Stimulated activated naive CD8-positive, alpha-beta T cell treated with anti-CD3 and anti-CD28 coated beads, Interleukin-15, Interleukin-2, amounts not matched to agents 100 ng/mL and 50 ng/mL, for 24 hours (primary cell): Measurements from ENCODE around the gene AVP.

Experiments used
- H3K27ac Mint-ChIP-seq: one replicate; pipeline ENCODE4 v1.8.0; 2021; ENCODE audit warnings: mild to moderate bottlenecking, mixed read lengths
- H3K27me3 Mint-ChIP-seq: one replicate; pipeline ENCODE4 v1.8.0; 2021; ENCODE audit warnings: mixed read lengths
- H3K36me3 Mint-ChIP-seq: one replicate; pipeline ENCODE4 v1.8.0; 2021; ENCODE audit warnings: low read depth, mixed read lengths
- H3K4me1 Mint-ChIP-seq: one replicate; pipeline ENCODE4 v1.8.0; 2021; ENCODE audit warnings: low read depth, mixed read lengths
- H3K4me3 Mint-ChIP-seq: one replicate; pipeline ENCODE4 v1.8.0; 2021; ENCODE audit warnings: mild to moderate bottlenecking, mixed read lengths
- H3K9me3 Mint-ChIP-seq: one replicate; pipeline ENCODE4 v1.8.0; 2021; ENCODE audit warnings: mixed read lengths

The AVP gene

DNA sequence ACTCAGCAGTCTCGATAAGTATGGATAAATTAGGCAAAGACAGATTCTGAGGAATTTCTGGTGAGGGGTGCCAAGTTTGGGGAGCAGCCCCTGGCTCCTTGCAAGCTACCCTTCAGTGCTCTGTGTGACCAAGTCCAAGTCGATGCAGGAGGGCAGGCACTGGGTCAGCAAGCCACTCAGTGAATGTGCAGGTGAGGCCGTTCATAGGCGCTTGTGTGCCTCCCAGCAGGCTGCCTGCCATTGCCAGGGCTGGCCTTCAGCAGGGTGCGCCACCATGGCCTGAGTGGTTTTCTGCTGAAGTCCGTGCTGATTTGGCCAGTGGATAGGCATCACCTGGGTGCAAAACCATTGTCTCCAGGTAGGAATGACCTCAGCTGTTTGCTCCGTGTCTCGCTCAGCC lies 44.4 kb downstream of the AVP start:
- H3K36me3 Mint-ChIP-seq = peaks cover 17% of the 10 kb centered on the region
- no peaks in the 10 kb centered on the region for H3K27me3 Mint-ChIP-seq
- no peak overlapping the region for H3K4me3 Mint-ChIP-seq
- no peak overlapping the region for H3K27ac Mint-ChIP-seq
- no peaks in the 10 kb centered on the region for H3K9me3 Mint-ChIP-seq
- peaks cover 4% of the 10 kb centered on the region for H3K4me1 Mint-ChIP-seq

GRCh38 chr20:3039426-3039825 lies 45.1 kb downstream of the AVP start:
- no peaks in the 10 kb centered on the region for H3K4me1 Mint-ChIP-seq
- H3K4me3 Mint-ChIP-seq = no peak overlapping the region
- H3K27ac Mint-ChIP-seq = peak overlapping the region; percentile 69
- no peaks in the 10 kb centered on the region for H3K27me3 Mint-ChIP-seq
- peaks cover 21% of the 10 kb centered on the region for H3K36me3 Mint-ChIP-seq
- H3K9me3 Mint-ChIP-seq = no peaks in the 10 kb centered on the region

DNA sequence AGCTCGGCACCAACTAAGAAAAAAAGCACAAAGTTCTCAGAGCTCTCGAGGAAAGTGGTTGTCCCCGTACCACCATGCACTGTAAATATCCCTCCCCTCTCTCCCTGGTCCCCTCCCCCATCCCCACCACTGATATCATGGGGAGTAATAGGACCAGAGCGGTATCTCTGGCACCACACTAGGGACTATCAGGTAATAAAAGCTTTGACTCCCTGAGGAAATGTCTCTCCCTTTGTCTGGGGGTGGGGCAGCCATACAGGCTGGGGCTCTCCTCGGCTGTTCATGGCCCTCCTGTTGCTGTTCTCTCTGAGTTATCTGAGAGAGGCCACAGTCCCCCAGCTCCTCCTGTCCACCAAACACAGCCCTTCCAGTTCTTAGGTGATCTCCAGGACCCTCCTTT lies 46.1 kb downstream of the AVP start:
- H3K4me1 Mint-ChIP-seq = no peaks in the 10 kb centered on the region
- H3K27me3 Mint-ChIP-seq = no peaks in the 10 kb centered on the region
- peak overlapping the region; percentile 47 for H3K27ac Mint-ChIP-seq
- H3K36me3 Mint-ChIP-seq = peaks cover 21% of the 10 kb centered on the region
- H3K4me3 Mint-ChIP-seq = no peak overlapping the region
- no peaks in the 10 kb centered on the region for H3K9me3 Mint-ChIP-seq

DNA sequence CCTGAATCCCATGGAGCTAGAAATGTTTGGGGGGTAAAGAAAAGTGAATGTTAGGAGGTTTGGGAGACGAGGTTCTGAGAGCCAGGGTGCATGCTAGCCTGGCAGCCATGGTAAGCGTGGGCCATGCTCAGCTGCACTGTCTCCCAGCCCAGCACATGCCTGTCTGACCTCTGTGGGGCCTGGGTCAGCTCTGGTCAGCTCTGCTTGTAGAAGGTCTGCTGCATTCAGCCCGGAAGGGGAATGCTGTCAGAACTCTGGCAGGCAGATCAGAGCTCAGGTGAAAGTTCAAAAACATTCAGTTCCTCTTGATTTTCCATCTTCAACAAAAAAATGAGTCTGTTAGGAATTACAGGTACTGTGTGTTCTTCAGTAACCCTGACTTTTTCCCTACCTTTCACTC lies 46.9 kb downstream of the AVP start:
- H3K27ac Mint-ChIP-seq = no peak overlapping the region
- no peak overlapping the region for H3K4me3 Mint-ChIP-seq
- H3K9me3 Mint-ChIP-seq = no peaks in the 10 kb centered on the region
- no peaks in the 10 kb centered on the region for H3K27me3 Mint-ChIP-seq
- H3K4me1 Mint-ChIP-seq = no peaks in the 10 kb centered on the region
- H3K36me3 Mint-ChIP-seq = peaks cover 21% of the 10 kb centered on the region

DNA sequence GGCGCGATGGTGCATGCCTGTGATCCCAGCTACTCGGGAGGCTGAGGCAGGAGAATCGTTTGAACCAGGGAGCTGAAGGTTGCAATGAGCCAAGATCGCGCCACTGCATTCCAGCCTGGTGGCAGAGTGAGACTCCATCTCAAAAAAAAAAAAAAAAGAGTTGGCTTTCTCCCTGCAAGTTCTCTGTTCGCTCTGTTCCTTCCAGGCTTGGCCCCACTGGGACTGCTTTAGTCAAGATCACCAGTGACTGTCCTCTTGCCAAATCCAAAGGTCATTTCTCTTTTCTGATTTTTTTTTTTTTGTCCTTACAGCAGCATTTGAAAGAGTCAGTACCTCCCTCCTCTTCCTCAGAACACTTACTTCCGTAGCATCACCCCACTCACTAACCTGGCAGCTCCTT lies 51.9 kb downstream of the AVP start:
- no peaks in the 10 kb centered on the region for H3K27me3 Mint-ChIP-seq
- no peak overlapping the region for H3K4me3 Mint-ChIP-seq
- H3K36me3 Mint-ChIP-seq = peaks cover 38% of the 10 kb centered on the region
- no peak overlapping the region for H3K27ac Mint-ChIP-seq
- no peaks in the 10 kb centered on the region for H3K9me3 Mint-ChIP-seq
- no peaks in the 10 kb centered on the region for H3K4me1 Mint-ChIP-seq
